Subcutaneous abdominal adipose tissue (tissue), 5 donors: ENCODE data around the gene IL22RA1.

Source experiments
- H3K27ac ChIP-seq: one replicate; pipeline ENCODE4 v1.7.0; 2013; ENCODE audit warnings: low read depth, mild to moderate bottlenecking, inconsistent platforms, low read length, moderate library complexity
- H3K27me3 ChIP-seq, 5 donors: one replicate each; pipeline ENCODE4 v1.7.0; 2013; ENCODE audit warnings: low read length in 5 of 5, inconsistent platforms in 1 of 5; ENCODE audit not compliant: control insufficient read depth in 5 of 5, insufficient read depth in 4 of 5
- H3K36me3 ChIP-seq, 5 donors: one replicate each; pipeline ENCODE4 v1.7.0; 2013; ENCODE audit warnings: low read length in 5 of 5; ENCODE audit not compliant: control insufficient read depth in 5 of 5, insufficient read depth in 5 of 5
- H3K4me1 ChIP-seq, 5 donors: one replicate each; pipeline ENCODE4 v1.7.0; 2013; ENCODE audit warnings: low read length in 5 of 5, mild to moderate bottlenecking in 3 of 5, moderate library complexity in 1 of 5; ENCODE audit not compliant: control insufficient read depth in 5 of 5, insufficient read depth in 5 of 5
- H3K4me3 ChIP-seq, 5 donors: one replicate each; pipeline ENCODE4 v1.7.0; 2013; ENCODE audit warnings: low read length in 5 of 5, low read depth in 1 of 5
- H3K9ac ChIP-seq, 5 donors: one replicate each; pipeline ENCODE4 v1.7.0; 2013; ENCODE audit warnings: low read length in 5 of 5, mild to moderate bottlenecking in 4 of 5, moderate library complexity in 3 of 5
- H3K9me3 ChIP-seq, 5 donors: one replicate each; pipeline ENCODE4 v1.7.0; 2013; ENCODE audit warnings: low read length in 5 of 5; ENCODE audit not compliant: control insufficient read depth in 5 of 5
- donor health status: healthy.
- donor health status: healthy.
- donor health status: healthy.
- donor health status: healthy.
- donor health status: healthy.

The IL22RA1 gene

DNA sequence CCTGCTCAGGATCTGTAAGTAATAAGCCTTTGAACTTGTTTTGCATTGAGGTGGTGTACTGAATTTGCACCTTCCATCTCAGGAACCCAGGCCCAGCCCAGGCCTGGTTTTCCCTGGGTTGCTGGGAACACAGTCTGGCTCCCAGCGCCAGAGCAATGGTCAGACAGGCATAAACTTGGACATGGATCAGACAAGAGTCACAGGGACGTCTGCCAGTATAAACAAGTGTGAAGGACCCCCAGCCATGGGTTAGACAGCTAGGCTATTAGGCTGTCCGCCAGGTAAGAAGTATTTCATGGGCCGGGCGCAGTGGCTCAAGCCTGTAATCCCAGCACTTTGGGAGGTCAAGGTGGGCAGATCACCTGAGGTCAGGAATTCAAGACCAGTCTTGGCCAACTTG, 38.7 kb upstream of the IL22RA1 start:
- no peak overlapping the region for H3K4me3 ChIP-seq
- H3K27me3 ChIP-seq, result peaks cover 10 to 35% (median 17%) of the 10 kb centered on the region in 5 donors
- H3K9ac ChIP-seq, result no peak overlapping the region
- no peak overlapping the region for H3K27ac ChIP-seq
- no peaks in the 10 kb centered on the region for H3K36me3 ChIP-seq
- H3K4me1 ChIP-seq, result peaks cover 0 to 2% (median 1%) of the 10 kb centered on the region in 5 donors
- no peaks in the 10 kb centered on the region for H3K9me3 ChIP-seq

DNA sequence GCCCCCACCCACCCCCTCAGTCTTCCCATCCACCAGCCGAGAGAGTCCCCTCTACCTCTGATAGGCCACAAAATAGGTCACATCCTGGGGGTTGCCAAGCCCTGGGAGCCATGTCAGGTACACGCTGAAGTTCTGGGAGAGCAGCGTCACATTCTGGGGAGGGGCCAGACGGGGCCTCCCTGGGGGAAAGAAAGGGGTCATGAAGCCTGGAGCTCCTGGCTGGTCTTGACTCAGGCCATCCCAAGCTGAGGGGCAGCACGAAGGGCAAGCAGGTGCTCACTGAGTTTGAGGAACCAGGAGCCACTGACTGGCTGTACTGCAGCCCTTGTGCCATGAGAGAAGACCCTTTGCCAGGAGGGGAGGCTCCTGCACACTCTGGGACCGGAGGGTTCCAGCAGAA, 37.7 kb upstream of the IL22RA1 start:
- H3K9ac ChIP-seq, result no peak overlapping the region
- H3K36me3 ChIP-seq, result no peaks in the 10 kb centered on the region
- no peak overlapping the region for H3K4me3 ChIP-seq
- peaks cover 4 to 25% (median 11%) of the 10 kb centered on the region in 5 donors for H3K27me3 ChIP-seq
- no peak overlapping the region for H3K27ac ChIP-seq
- H3K9me3 ChIP-seq, result no peaks in the 10 kb centered on the region
- H3K4me1 ChIP-seq, result no peaks in the 10 kb centered on the region

DNA sequence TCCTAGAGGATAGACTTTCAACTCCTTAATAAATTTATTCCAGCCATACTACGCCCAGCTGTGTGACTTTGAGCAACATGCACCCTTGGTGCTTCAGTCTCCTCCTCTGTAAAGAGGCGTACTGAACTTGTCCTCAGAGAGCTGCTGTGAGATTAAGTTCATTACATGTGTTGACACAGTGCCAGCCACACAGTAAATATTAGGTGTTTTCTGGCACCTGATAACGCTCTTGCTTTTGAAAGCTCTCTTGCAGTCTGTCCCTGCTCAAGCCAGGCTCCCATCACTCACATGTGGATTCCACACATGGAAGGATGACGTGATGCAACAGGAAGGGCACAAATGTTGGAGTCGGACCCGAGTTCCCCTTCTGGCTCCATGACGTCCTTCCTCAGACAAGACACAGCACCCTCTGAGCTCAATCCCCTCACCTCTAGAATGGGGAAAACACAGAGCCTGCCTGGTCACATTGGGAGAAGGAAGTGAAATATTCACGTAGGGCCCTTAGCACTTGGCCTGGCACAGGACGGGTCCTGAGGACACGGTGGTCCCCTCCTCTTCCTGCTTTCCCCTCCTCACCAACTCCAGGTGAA, 36.4 kb upstream of the IL22RA1 start:
- no peaks in the 10 kb centered on the region for H3K9me3 ChIP-seq
- no peaks in the 10 kb centered on the region for H3K36me3 ChIP-seq
- peaks cover 0 to 19% (median 7%) of the 10 kb centered on the region in 5 donors for H3K27me3 ChIP-seq
- H3K4me3 ChIP-seq, result no peak overlapping the region
- H3K27ac ChIP-seq, result no peak overlapping the region
- no peak overlapping the region for H3K9ac ChIP-seq
- no peaks in the 10 kb centered on the region for H3K4me1 ChIP-seq

DNA sequence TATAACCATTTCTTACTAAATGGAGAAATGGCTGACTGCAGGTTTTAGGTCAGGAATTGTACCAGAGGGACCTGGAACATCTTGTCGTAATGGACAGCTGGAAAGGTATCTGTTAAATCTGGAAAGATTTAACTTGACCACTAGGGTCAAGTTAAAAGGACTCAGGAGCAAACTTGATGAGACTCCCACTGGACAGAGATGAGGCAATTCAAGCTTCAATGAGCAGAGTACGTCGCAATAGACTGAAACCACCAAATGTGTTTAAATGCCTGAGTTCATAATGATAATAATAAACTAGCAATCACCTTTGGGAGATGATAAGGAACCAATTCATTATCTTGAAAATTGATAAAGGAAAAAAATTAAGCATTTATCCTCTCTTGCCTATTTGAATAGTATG, 35.5 kb upstream of the IL22RA1 start:
- H3K27me3 ChIP-seq, result peaks cover 0 to 15% (median 7%) of the 10 kb centered on the region in 5 donors
- no peak overlapping the region for H3K27ac ChIP-seq
- H3K9ac ChIP-seq, result no peak overlapping the region
- H3K4me1 ChIP-seq, result no peaks in the 10 kb centered on the region
- no peak overlapping the region for H3K4me3 ChIP-seq
- H3K36me3 ChIP-seq, result no peaks in the 10 kb centered on the region
- no peaks in the 10 kb centered on the region for H3K9me3 ChIP-seq

DNA sequence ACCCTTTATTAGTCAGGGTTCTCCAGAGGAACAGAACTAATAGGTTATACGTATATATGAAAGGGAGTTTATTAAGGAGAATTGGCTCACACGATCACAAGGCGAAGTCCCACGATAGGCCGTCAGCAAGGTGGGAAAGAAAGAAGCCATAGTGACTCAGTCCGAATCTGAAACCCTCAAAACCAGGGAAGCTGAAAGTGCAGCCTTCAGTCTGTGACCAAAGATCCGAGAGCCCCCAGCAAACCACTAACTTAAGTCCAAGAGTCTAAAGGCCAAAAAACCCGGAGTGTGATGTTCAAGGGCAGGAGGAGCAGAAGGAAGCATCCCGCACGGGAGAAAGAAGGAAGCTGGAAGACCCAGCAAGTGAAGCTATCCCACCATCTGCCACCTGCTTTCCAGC, 34.2 kb upstream of the IL22RA1 start:
- Histone ChIP-seq H3K9ac (no peak overlapping the region), H3K4me3 (no peak overlapping the region), H3K9me3 (no peaks in the 10 kb centered on the region), H3K36me3 (no peaks in the 10 kb centered on the region), H3K4me1 (no peaks in the 10 kb centered on the region), H3K27me3 (peaks cover 0 to 15% (median 7%) of the 10 kb centered on the region in 5 donors), H3K27ac (no peak overlapping the region)

DNA sequence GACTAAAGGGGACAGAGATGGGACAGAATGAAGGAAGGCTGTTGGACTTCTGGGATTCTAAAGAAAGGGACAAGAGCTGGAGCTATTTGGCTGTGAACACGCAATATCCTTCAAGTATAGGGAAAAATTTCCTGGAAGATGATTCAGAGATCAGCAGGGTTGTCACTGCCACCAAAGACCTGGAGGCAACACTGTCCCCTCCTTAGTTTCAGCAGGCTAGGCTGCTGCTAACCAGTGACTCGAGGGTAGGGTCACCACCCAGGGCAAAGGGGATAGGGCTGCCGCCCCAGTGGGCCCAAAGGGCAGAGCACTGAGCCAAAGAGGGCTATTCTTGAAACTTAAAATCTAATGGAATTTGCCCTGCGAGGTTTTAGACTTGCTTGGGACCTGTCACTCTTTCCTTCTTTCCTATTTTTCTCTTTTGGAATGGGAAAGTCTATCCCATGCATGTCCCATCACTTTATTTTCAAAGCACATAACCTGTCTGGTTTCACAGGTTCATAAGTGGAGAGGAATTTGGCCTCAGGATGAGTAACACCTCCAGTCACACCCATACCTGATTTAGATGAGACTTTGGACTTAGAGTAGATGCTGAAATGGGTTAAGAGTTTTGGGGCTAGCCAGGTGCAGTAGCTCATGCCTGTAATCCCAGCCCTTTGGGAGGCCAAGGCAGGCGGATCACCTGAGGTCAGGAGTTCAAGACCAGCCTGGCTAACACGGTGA, 32.3 kb upstream of the IL22RA1 start:
- H3K9me3 ChIP-seq, result no peaks in the 10 kb centered on the region

DNA sequence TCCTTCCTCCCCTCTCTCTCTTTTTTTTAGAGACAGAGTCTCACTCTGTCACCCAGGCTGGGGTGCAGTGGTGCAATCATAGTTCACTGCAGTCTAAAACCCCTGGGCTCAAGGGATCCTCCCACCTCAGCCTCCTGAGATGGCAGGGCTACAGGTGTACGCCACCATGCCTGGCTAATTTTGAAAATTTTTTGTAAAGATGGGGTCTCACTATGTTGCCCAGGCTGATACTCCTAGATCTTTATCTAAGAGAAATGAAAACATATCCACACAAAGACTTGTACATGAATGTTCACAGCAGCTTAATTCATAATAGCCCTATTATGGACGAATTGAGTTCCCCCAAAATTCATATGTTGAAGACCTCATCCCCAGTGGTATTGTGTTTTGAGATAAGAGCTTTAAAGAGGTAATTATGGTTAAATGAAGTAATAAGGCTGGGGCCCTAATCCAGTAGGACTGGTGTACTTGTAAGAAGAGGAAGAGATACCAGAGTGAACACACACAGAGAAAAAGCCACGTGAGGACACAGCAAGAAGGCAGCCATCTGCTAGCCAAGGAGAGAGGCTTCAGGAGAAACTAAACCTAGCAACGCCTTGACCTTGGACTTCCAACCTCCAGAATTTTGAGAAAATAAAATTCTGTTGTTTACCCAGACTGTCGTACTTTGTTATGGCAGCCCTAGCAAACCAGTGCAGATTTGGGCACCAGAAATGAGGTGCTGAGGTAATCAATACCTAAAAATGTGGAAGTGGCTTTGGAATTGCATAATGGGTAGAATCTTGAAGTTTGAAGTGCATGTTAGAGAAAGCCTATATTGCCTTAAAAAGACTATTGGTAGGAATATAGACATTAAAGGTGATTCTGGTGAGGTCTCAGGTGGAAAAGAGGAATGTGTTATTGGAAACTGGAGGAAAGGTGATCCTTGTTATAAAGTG, 31.0 kb upstream of the IL22RA1 start:
- H3K4me1 ChIP-seq, result no peaks in the 10 kb centered on the region
- H3K4me3 ChIP-seq, result no peak overlapping the region
- no peak overlapping the region for H3K9ac ChIP-seq
- H3K27ac ChIP-seq, result no peak overlapping the region
- H3K36me3 ChIP-seq, result no peaks in the 10 kb centered on the region
- peaks cover 0 to 9% (median 4%) of the 10 kb centered on the region in 5 donors for H3K27me3 ChIP-seq
- H3K9me3 ChIP-seq, result no peaks in the 10 kb centered on the region

More for the DNA sequence above, 32.3 kb upstream of the IL22RA1 start:
- Histone ChIP-seq H3K36me3 (no peaks in the 10 kb centered on the region), H3K27ac (no peak overlapping the region), H3K4me3 (no peak overlapping the region), H3K27me3 (peaks cover 3 to 7% (median 4%) of the 10 kb centered on the region in 5 donors), H3K4me1 (no peaks in the 10 kb centered on the region), H3K9ac (no peak overlapping the region)

DNA sequence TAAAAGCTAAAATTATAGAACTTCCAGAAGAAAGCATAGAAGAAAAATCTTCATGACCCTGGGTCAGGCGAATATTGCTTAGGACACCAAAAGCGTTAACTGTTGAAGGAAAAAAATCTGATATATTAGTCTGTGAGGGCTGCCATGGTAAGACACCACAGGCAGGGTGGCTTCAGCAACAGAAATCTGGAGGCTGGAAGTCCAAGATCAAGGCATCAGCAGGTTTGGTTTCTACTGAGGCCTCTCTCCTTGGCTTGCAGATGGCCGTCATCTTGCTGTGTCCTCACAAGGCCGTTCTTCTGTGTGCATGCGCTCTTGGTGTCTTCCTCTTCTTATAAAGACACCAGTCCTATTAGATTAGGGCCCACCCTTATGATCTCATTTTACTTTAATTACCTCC, 29.7 kb upstream of the IL22RA1 start:
- Histone ChIP-seq H3K4me3 (no peak overlapping the region), H3K27me3 (peaks cover 0 to 9% (median 4%) of the 10 kb centered on the region in 5 donors), H3K9ac (no peak overlapping the region), H3K9me3 (no peaks in the 10 kb centered on the region), H3K4me1 (no peaks in the 10 kb centered on the region), H3K27ac (no peak overlapping the region), H3K36me3 (no peaks in the 10 kb centered on the region)

DNA sequence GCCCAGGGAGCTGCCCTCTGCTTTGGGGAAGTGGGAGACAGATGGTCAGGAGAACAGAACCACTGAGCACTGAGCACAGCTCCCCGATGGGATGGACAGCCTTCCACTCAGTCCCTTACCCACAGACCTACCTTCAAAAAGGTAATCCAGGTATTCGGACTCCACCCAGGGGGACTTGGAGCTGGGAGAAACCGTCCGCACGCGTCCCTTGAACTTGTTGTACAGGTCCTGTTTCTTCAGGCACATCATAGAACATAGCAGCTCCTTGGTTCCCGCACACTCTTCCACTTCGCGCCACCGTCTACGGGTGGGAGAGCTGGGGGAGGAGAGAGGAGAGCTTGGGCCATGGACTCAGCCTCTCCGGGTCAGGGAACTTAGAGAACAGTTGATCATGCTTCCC, 26.3 kb upstream of the IL22RA1 start:
- no peaks in the 10 kb centered on the region for H3K36me3 ChIP-seq
- H3K4me3 ChIP-seq, result no peak overlapping the region
- no peaks in the 10 kb centered on the region for H3K4me1 ChIP-seq
- no peak overlapping the region for H3K9ac ChIP-seq
- no peak overlapping the region for H3K27ac ChIP-seq
- peaks cover 4 to 9% (median 8%) of the 10 kb centered on the region in 5 donors for H3K27me3 ChIP-seq
- H3K9me3 ChIP-seq, result no peaks in the 10 kb centered on the region

DNA sequence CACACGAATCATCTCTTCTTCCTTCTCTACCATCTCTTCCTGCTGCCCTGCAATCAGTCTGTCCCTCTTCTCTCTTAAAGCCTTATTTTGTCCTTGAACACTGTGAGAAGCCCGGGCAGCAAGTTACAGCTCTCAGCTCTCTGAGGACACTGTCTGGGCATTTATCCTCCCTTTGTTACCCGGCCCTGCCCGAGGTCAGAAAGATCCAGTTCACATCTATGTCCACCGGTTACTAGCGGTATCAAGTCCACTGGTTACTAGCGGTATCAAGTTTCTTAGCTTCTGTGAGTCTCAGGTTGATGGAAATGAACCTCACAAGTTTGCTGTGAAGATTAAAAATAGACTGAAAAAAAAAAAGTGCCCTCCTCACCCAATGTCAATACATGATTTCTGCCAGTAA, 25.3 kb upstream of the IL22RA1 start:
- H3K4me1 ChIP-seq, result no peaks in the 10 kb centered on the region
- no peak overlapping the region for H3K27ac ChIP-seq
- no peaks in the 10 kb centered on the region for H3K9me3 ChIP-seq
- peaks cover 4 to 9% (median 8%) of the 10 kb centered on the region in 5 donors for H3K27me3 ChIP-seq
- H3K9ac ChIP-seq, result no peak overlapping the region
- no peak overlapping the region for H3K4me3 ChIP-seq
- H3K36me3 ChIP-seq, result no peaks in the 10 kb centered on the region
